GM06990 (cell line): ENCODE measurements around the gene HBE1.

Experiments
- DNase-seq: peaks from one replicate; pipeline ENCODE4 v3.0.0-alpha.2; 2011; ENCODE audit not compliant: insufficient read length; ENCODE audit errors: extremely low read depth
- H3K27me3 ChIP-seq: replicated peaks from 2 replicates; pipeline ENCODE4 v1.6.0; 2011; ENCODE audit warnings: low read length; ENCODE audit not compliant: control insufficient read depth, insufficient read depth
- H3K36me3 ChIP-seq: 2 replicates; pipeline ENCODE4 v1.5.1; 2011; ENCODE audit warnings: low read length; ENCODE audit not compliant: control insufficient read depth, insufficient read depth
- H3K4me3 ChIP-seq: replicated peaks from 2 replicates; pipeline ENCODE4 v1.5.1; 2011; ENCODE audit warnings: low read depth, mild to moderate bottlenecking, control low read depth, low read length
- CTCF ChIP-seq: IDR thresholded peaks from 2 replicates; pipeline ENCODE4 v1.5.1; 2011; ENCODE audit warnings: low read length, control low read depth, mild to moderate bottlenecking, inconsistent platforms; ENCODE audit not compliant: insufficient read depth, poor library complexity, severe bottlenecking

Gene HBE1

GRCh38 chr11:5277807-5278382, 8.2 kb upstream of the HBE1 start:
- H3K4me3 ChIP-seq: no peak overlapping the region
- H3K36me3 ChIP-seq: no peaks in the 10 kb centered on the region
- no peaks in the 10 kb centered on the region for H3K27me3 ChIP-seq
- no peak for DNase-seq
- no peak for TF ChIP-seq CTCF

- DNase-seq: no peak
- no peak overlapping the region for H3K4me3 ChIP-seq
- no peaks in the 10 kb centered on the region for H3K27me3 ChIP-seq
- no peaks in the 10 kb centered on the region for H3K36me3 ChIP-seq
- no peak for TF ChIP-seq CTCF
Observed at GRCh38 chr11:5276697-5277096, 7.0 kb upstream of the HBE1 start.

GRCh38 chr11:5275369-5276110, 5.8 kb upstream of the HBE1 start:
- no peak for TF ChIP-seq CTCF
- Histone ChIP-seq H3K27me3 (no peaks in the 10 kb centered on the region), H3K4me3 (no peak overlapping the region), H3K36me3 (no peaks in the 10 kb centered on the region)
- DNase-seq: no peak

- TF ChIP-seq CTCF: no peak
- Histone ChIP-seq H3K4me3 (no peak overlapping the region), H3K27me3 (no peaks in the 10 kb centered on the region; the same call in 1 of the 2 replicates), H3K36me3 (no peaks in the 10 kb centered on the region)
- DNase-seq: no peak
Observed at GRCh38 chr11:5274395-5274794, 4.7 kb upstream of the HBE1 start.

GRCh38 chr11:5272395-5273017, 2.8 kb upstream of the HBE1 start:
- no peak for TF ChIP-seq CTCF
- H3K4me3 ChIP-seq: no peak overlapping the region
- no peak for DNase-seq
- no peaks in the 10 kb centered on the region for H3K36me3 ChIP-seq
- no peaks in the 10 kb centered on the region; the same call in 1 of the 2 replicates for H3K27me3 ChIP-seq
